HG03354 (cell line): ENCODE data around the gene AQP3.
"Not testable (repeated sequence)": the region's sequence is repeated elsewhere in the genome, so short reads cannot be mapped to it uniquely, and the experiment has no call there.

Source experiments
- ATAC-seq: cut with Tn5 transposase; IDR thresholded peaks from one replicate; pipeline ENCODE4 v1.9.1; 2021; ENCODE audit warnings: mild to moderate bottlenecking; ENCODE audit not compliant: unreplicated experiment, poor library complexity, severe bottlenecking

AQP3 gene

GRCh38 chr9:33446946-33447798 lies at the start of gene AQP3:
Gene AQP3, minus strand, starts transcription at chr9:33447593. Its CDS starts 63 bp downstream, at chr9:33447530.
- ATAC-seq = peak; percentile 34

GRCh38 chr9:33493819-33494218 lies 46.4 kb upstream of the AQP3 start:
- ATAC-seq = not testable (repeated sequence)

- ATAC-seq = no peak
Observed at GRCh38 chr9:33489066-33489465, 41.7 kb upstream of the AQP3 start.

- ATAC-seq = not testable (repeated sequence)
Observed at GRCh38 chr9:33485312-33485711, 37.9 kb upstream of the AQP3 start.

GRCh38 chr9:33480976-33481375 lies 33.6 kb upstream of the AQP3 start:
- ATAC-seq = no peak

GRCh38 chr9:33480106-33480505 lies 32.7 kb upstream of the AQP3 start:
- ATAC-seq = no peak

GRCh38 chr9:33476503-33476902 lies 29.1 kb upstream of the AQP3 start:
- no peak for ATAC-seq

- ATAC-seq = no peak
Observed at GRCh38 chr9:33475357-33475756, 28.0 kb upstream of the AQP3 start.

GRCh38 chr9:33473643-33474352 lies 26.4 kb upstream of the AQP3 start, which contains the start of gene NOL6:
Gene NOL6, minus strand, starts transcription at chr9:33473924. Its CDS starts 82 bp downstream, at chr9:33473842.
- ATAC-seq = peak; percentile 98

- ATAC-seq = peak; percentile 1
Observed at GRCh38 chr9:33472881-33473615, 25.7 kb upstream of the AQP3 start.

GRCh38 chr9:33472171-33472880 lies 24.9 kb upstream of the AQP3 start:
- no peak for ATAC-seq

GRCh38 chr9:33471361-33471760 lies 24.0 kb upstream of the AQP3 start:
- ATAC-seq = no peak

- no peak for ATAC-seq
Observed at GRCh38 chr9:33469891-33470290, 22.5 kb upstream of the AQP3 start.

GRCh38 chr9:33468797-33469621 lies 21.6 kb upstream of the AQP3 start:
- no peak for ATAC-seq

- no peak for ATAC-seq
Observed at GRCh38 chr9:33468215-33468730, 20.9 kb upstream of the AQP3 start.

GRCh38 chr9:33467526-33467925 lies 20.1 kb upstream of the AQP3 start:
- ATAC-seq = no peak

- peak; percentile 54 for ATAC-seq
Observed at GRCh38 chr9:33466565-33467495, 19.4 kb upstream of the AQP3 start.
